WI38 (cell line): ENCODE measurements around the gene ACSL3.

Experiments used
- H3K4me3 ChIP-seq: 2 replicates; pipeline ENCODE4 v1.5.1; 2011; ENCODE audit warnings: low read depth, mild to moderate bottlenecking, control low read depth, low read length
- CTCF ChIP-seq: IDR thresholded peaks from 2 replicates; pipeline ENCODE4 v1.5.1; 2012; ENCODE audit warnings: low read depth, mild to moderate bottlenecking, control low read depth, low read length

The ACSL3 gene

GRCh38 chr2:222968550-222969155 lies 107.8 kb downstream of the ACSL3 start:
- H3K4me3 ChIP-seq: no peak overlapping the region
- TF ChIP-seq CTCF: no peak

GRCh38 chr2:222969491-222969890 lies 108.7 kb downstream of the ACSL3 start:
- TF ChIP-seq CTCF: no peak
- no peak overlapping the region for H3K4me3 ChIP-seq

GRCh38 chr2:222972420-222972819 lies 111.6 kb downstream of the ACSL3 start:
- no peak overlapping the region for H3K4me3 ChIP-seq
- no peak for TF ChIP-seq CTCF

GRCh38 chr2:222973237-222973636 lies 112.4 kb downstream of the ACSL3 start:
- H3K4me3 ChIP-seq: no peak overlapping the region
- TF ChIP-seq CTCF: no peak

- no peak overlapping the region for H3K4me3 ChIP-seq
- no peak for TF ChIP-seq CTCF
These were observed 112.9 kb downstream of the ACSL3 start for GRCh38 chr2:222973733-222974132.

GRCh38 chr2:222976521-222977061 lies 115.8 kb downstream of the ACSL3 start:
- TF ChIP-seq CTCF: no peak

GRCh38 chr2:222977121-222977520 lies 116.3 kb downstream of the ACSL3 start:
- no peak overlapping the region for H3K4me3 ChIP-seq
- TF ChIP-seq CTCF: no peak

More at GRCh38 chr2:222976521-222977061, 115.8 kb downstream of the ACSL3 start:
- H3K4me3 ChIP-seq: no peak overlapping the region
